CD4-positive, alpha-beta T cell (primary cell): ENCODE data around the gene SPATS2L. TPM values are rescaled to one million over a fixed set of nuclear protein-coding genes. Genes with fewer than 3 reads are reported as not detected.

Experiments
- ATAC-seq: fragments of 200-7000 bp; cut with Tn5 transposase; one replicate; pipeline ENCODE4 v1.10.0; 2022; ENCODE audit warnings: mild to moderate bottlenecking; ENCODE audit not compliant: poor library complexity
- CTCF ChIA-PET: fragments of 350-600 bp; sonication (Branson Sonifier 250); formaldehyde crosslinking; loops from one replicate; lab custom pipeline; 2021; ENCODE audit warnings: antibody characterized with exemption, inconsistent platforms; lab: Charles Lee
- POLR2A ChIA-PET: fragments of 350-600 bp; sonication (Branson Sonifier 250); formaldehyde crosslinking; loops from one replicate; lab custom pipeline; 2021; ENCODE audit warnings: antibody characterized with exemption, inconsistent platforms; lab: Charles Lee
- DNase-seq, 14 experiments: peaks; one replicate each; pipeline ENCODE4 v3.0.0-alpha.2; 2013 to 2020; ENCODE audit warnings: mixed read lengths in 2 of 14
- H3K27ac ChIP-seq, 2 donors: one replicate each; pipeline versions ENCODE4 v1.5.1 to v1.7.0; 2013; ENCODE audit warnings: low read length in 2 of 2, low read depth in 1 of 2, mild to moderate bottlenecking in 1 of 2
- H3K27me3 ChIP-seq, 2 experiments: 1 replicate in 1 of 2; 2 replicates in 1 of 2; pipeline versions ENCODE4 v1.6.1 to v1.7.0; 2013; ENCODE audit warnings: low read length in 2 of 2, control low read depth in 1 of 2, mild to moderate bottlenecking in 1 of 2, moderate library complexity in 1 of 2; ENCODE audit not compliant: insufficient read depth in 2 of 2, control insufficient read depth in 1 of 2
- H3K36me3 ChIP-seq: one replicate; pipeline ENCODE4 v1.6.1; 2013; ENCODE audit warnings: low read length, control low read depth; ENCODE audit not compliant: insufficient read depth
- H3K4me1 ChIP-seq: one replicate; pipeline ENCODE4 v1.6.1; 2013; ENCODE audit warnings: low read length, control low read depth; ENCODE audit not compliant: insufficient read depth
- H3K4me3 ChIP-seq: one replicate; pipeline ENCODE4 v1.5.1; 2013; ENCODE audit warnings: mild to moderate bottlenecking, low read length, moderate library complexity
- H3K9me3 ChIP-seq, 2 experiments: 1 replicate in 1 of 2; 2 replicates in 1 of 2; pipeline versions ENCODE4 v1.6.1 to v1.7.0; 2013; ENCODE audit warnings: low read length in 2 of 2, mild to moderate bottlenecking in 2 of 2, control low read depth in 1 of 2, moderate library complexity in 1 of 2; ENCODE audit not compliant: control insufficient read depth in 1 of 2, insufficient read depth in 1 of 2
- H3K27ac Mint-ChIP-seq: one replicate; pipeline ENCODE4 v1.8.0; 2020; ENCODE audit warnings: mixed read lengths
- H3K27me3 Mint-ChIP-seq: one replicate; pipeline ENCODE4 v1.8.0; 2021; ENCODE audit warnings: mixed read lengths
- H3K36me3 Mint-ChIP-seq: one replicate; pipeline ENCODE4 v1.8.0; 2021; ENCODE audit warnings: low read depth, mixed read lengths
- H3K4me1 Mint-ChIP-seq: one replicate; pipeline ENCODE4 v1.8.0; 2021; ENCODE audit warnings: low read depth, mixed read lengths
- H3K4me3 Mint-ChIP-seq: one replicate; pipeline ENCODE4 v1.8.0; 2020; ENCODE audit warnings: mild to moderate bottlenecking, mixed read lengths
- H3K9me3 Mint-ChIP-seq: one replicate; pipeline ENCODE4 v1.8.0; 2020; ENCODE audit warnings: mixed read lengths
- intact Hi-C, 2 experiments: fragments of 100-400 bp; cut with DNase I in 1 of 2; cut with micrococcal nuclease in 1 of 2; formaldehyde crosslinking; loops; one replicate each; pipeline versions ENCODE4 v1.15.1 to v1.9.0; 2023 to 2025; cut with DNase I, micrococcal nuclease
- total RNA-seq, 174 experiments: library from RNA in 2 of 174; stranded (reverse) in 2 of 174; gene quantifications; one replicate each; pipeline ENCODE4 v1.2.3 and lab custom pipeline; 2021 to 2026
- TF ChIP-seq, protein P1 (sequence below): fragments of 200-600 bp; IDR thresholded peaks from one replicate; pipeline ENCODE4 v1.8.0; 2022; ENCODE audit warnings: antibody characterized with exemption, mild to moderate bottlenecking

Gene SPATS2L
- total RNA-seq, 2 experiments from 2014 or later, result 4.0 to 4.4 TPM

DNA sequence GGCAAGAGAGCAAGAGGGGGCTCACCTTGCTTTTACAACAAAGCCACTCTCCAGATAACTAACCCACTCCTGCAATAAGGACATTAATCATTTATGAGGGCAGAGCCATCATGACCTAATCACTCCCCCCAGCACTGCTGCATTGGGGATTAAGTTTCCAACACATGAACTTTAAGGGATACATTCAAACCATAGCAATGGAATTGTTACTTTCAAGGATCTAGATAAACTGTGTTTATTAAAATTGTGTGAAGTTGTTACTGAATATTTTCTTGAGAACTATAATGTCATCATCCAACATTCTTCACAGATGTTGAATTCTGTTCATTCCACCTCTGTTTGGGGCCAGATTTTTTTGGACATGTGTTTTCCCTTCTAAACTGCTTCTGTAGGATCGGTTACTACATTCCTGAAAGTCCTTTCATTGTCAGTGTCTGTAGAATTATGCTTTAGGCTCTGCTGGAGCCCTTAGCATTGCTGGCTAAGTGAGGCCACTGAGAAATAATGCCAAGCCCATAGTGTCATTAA lies 50.4 kb downstream of the SPATS2L start:
- H3K27me3 Mint-ChIP-seq, result no peaks in the 10 kb centered on the region
- ChIA-PET POLR2A (no interaction called here), CTCF (no interaction called here)
- no peaks in the 10 kb centered on the region for H3K27me3 ChIP-seq
- DNase-seq (no peak), ATAC-seq (no peak)
- H3K4me3 Mint-ChIP-seq, result no peak overlapping the region
- no peaks in the 10 kb centered on the region for H3K36me3 Mint-ChIP-seq
- no peak overlapping the region for H3K4me3 ChIP-seq
- TF ChIP-seq, protein P1, sequence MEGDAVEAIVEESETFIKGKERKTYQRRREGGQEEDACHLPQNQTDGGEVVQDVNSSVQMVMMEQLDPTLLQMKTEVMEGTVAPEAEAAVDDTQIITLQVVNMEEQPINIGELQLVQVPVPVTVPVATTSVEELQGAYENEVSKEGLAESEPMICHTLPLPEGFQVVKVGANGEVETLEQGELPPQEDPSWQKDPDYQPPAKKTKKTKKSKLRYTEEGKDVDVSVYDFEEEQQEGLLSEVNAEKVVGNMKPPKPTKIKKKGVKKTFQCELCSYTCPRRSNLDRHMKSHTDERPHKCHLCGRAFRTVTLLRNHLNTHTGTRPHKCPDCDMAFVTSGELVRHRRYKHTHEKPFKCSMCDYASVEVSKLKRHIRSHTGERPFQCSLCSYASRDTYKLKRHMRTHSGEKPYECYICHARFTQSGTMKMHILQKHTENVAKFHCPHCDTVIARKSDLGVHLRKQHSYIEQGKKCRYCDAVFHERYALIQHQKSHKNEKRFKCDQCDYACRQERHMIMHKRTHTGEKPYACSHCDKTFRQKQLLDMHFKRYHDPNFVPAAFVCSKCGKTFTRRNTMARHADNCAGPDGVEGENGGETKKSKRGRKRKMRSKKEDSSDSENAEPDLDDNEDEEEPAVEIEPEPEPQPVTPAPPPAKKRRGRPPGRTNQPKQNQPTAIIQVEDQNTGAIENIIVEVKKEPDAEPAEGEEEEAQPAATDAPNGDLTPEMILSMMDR, result no peak
- H3K9me3 Mint-ChIP-seq, result no peaks in the 10 kb centered on the region
- no peaks in the 10 kb centered on the region for H3K36me3 ChIP-seq
- no peak overlapping the region for H3K27ac Mint-ChIP-seq
- H3K4me1 ChIP-seq, result no peaks in the 10 kb centered on the region
- intact Hi-C loops, result no loop called here
- H3K27ac ChIP-seq, result no peak overlapping the region
- H3K4me1 Mint-ChIP-seq, result no peaks in the 10 kb centered on the region
- H3K9me3 ChIP-seq, result no peaks in the 10 kb centered on the region

DNA sequence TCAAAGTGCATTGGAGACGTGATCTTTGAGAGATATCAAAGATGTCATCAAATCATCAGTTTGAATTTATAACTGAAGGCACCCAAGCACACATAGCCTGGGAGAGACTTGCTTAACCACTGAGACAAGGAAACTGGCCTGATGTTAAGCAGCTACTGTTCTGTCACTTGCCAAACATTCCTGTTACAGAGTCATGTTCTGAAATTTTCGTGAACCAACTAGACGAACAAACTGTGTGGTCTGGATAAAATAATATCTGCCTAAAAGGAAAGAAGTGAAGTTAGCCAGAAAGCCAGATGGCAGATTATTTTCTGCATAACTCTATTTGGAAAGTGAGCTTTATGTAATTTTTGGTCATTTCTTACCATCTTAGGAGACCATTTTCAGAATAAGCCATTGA lies 51.4 kb downstream of the SPATS2L start:
- H3K9me3 ChIP-seq, result no peaks in the 10 kb centered on the region
- no peaks in the 10 kb centered on the region for H3K36me3 ChIP-seq
- TF ChIP-seq, protein P1, result no peak
- Mint-ChIP-seq H3K27me3 (no peaks in the 10 kb centered on the region), H3K4me1 (no peaks in the 10 kb centered on the region), H3K9me3 (no peaks in the 10 kb centered on the region), H3K27ac (no peak overlapping the region), H3K36me3 (no peaks in the 10 kb centered on the region), H3K4me3 (no peak overlapping the region)
- no peaks in the 10 kb centered on the region for H3K27me3 ChIP-seq
- no peak overlapping the region for H3K27ac ChIP-seq
- DNase-seq, result no peak
- ChIA-PET CTCF (interaction anchor here (0.7 kb wide), 1 partner anchor 1418 kb away, joined by 3 read pairs; no protein-coding TSS in a partner anchor), POLR2A (no interaction called here)
- intact Hi-C loops, result no loop called here
- no peak for ATAC-seq
- H3K4me1 ChIP-seq, result no peaks in the 10 kb centered on the region
- H3K4me3 ChIP-seq, result no peak overlapping the region

DNA sequence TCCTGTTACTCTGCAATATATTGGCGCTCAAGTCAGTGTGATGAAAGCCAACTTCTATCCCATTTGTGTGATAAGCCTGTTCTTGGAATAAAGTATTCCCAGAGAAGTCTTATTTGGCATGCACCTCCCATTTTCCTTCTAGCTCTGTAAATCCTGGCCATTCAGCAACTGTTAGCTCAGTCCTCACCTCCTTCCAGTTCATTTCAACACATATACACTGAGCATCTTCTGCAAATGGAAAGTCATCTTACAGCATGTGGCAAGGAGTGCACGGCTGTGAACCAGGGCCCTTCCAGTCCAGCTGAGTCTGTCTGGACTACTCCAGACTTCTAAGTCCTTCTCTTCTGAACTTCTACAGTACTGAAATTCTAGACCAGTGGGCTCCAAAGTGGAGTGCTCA lies 53.1 kb downstream of the SPATS2L start:
- no peaks in the 10 kb centered on the region for H3K27me3 Mint-ChIP-seq
- TF ChIP-seq, protein P1, result no peak
- no peaks in the 10 kb centered on the region for H3K9me3 ChIP-seq
- no peak for DNase-seq
- H3K27me3 ChIP-seq, result no peaks in the 10 kb centered on the region
- H3K4me3 ChIP-seq, result no peak overlapping the region
- intact Hi-C loops, result no loop called here
- POLR2A ChIA-PET, result interaction anchor here (1.4 kb wide), 1 partner anchor 15 kb away, joined by 3 read pairs; no protein-coding TSS in a partner anchor
- no peaks in the 10 kb centered on the region for H3K9me3 Mint-ChIP-seq
- no peak overlapping the region for H3K4me3 Mint-ChIP-seq
- H3K4me1 ChIP-seq, result no peaks in the 10 kb centered on the region
- no peak overlapping the region for H3K27ac Mint-ChIP-seq
- ATAC-seq, result no peak
- CTCF ChIA-PET, result no interaction called here
- H3K36me3 Mint-ChIP-seq, result no peaks in the 10 kb centered on the region
- no peak overlapping the region for H3K27ac ChIP-seq
- H3K36me3 ChIP-seq, result no peaks in the 10 kb centered on the region
- no peaks in the 10 kb centered on the region for H3K4me1 Mint-ChIP-seq
